Endometrial microvascular endothelial cells (primary cell): ENCODE data around the gene TP53I13. TPM values are rescaled to one million over a fixed set of nuclear protein-coding genes. Genes with fewer than 3 reads are reported as not detected.

ENCODE experiments used
- in situ Hi-C: cut with HindIII; loops from 2 replicates; pipeline ENCODE4 v1.10.0; 2017; ENCODE audit warnings: low sequenced_read_pairs, low pct_unique_long_range_greater_than_20kb; ENCODE audit errors: inconsistent ontology term
- total RNA-seq: library from RNA; depleted of rRNA; stranded (reverse); fragments of >200 nt; gene quantifications from one replicate; pipeline ENCODE4 v1.2.3, GENCODE V29; 2015; ENCODE audit errors: inconsistent ontology term

The TP53I13 gene
- total RNA-seq, 1 donor from 2014 or later, result 23.3 TPM

DNA sequence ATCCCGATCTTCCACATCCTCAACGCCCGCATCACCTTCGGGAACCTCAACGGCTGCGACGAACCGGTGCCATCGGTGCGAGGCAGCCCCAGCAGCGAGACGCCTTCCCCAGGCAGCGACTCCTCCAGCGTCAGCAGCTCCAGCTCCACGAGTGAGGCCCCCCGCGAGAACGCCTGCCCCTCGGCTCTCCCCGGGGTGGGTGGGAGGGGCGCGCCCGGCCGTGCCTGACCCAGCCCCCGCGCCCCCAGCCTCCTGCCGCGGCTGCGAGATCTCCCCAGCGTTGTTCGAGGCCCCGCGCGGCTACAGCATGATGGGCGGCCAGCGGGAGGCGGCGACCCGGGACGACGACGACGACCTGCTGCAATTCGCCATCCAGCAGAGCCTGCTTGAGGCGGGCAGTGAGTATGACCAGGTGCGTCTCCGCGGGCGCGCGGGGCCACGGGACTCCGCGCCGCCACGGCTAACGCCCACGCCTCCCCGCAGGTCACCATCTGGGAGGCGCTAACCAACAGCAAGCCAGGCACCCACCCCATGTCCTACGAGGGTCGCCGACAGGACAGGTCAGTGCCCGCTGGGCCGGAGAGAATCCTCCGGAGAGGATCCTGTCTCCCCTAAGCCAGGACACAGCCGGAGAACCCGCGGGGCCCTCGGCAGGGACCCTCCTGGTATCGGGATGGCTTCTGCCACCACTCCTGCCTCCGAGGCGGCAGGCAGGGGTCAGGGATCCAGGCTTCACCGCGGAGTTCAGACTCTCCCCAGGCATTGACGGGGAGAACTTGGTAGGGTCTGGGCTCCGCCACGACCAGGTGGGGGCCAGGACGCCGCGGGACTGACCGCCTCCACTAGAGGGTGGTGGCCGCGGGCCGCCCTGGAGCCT, 44.1 kb downstream of the TP53I13 start:
- in situ Hi-C loops, result no loop called here

DNA sequence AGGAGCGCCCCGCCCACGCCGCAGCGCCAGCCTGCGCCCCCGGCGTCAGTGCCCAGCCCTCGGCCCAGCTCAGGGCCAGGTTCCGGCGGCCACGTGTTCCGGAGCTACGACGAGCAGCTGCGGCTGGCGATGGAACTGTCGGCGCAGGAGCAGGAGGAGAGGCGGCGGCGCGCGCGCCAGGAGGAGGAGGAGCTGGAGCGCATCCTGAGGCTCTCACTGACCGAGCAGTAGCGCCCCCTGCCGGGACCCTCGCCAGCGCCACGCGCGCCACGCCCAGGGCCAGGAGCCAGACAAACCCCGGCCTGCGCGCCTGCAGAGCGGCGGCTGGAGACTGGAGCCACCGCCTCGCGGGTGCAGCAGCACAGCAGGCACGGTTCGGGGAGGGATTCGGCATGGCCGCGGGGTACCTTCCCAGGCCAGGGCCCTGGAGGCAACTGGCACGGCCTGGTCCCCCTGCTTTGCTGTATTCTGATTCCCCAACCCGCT, 44.9 kb downstream of the TP53I13 start:
- in situ Hi-C loops, result no loop called here

DNA sequence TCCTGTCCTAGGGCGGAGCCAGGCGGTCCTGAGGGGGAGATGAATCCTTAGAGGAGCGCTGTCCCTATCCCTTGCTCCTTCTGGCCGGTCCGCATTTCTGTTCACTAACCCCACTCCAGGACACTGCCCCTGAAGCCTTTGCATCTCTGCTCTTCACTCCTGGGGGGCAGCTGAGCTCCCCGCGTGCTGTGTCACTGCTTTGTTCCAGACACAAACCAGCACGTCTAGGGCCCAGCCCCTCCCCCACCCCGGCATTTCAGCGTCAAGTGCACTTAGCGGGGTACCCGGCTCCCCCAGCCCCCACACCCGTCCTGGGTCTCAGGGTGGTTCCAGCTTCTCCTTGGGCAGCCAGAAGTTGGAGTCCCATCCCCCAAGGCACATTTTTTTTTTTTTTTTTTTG, 45.4 kb downstream of the TP53I13 start:
- in situ Hi-C loops, result no loop called here

DNA sequence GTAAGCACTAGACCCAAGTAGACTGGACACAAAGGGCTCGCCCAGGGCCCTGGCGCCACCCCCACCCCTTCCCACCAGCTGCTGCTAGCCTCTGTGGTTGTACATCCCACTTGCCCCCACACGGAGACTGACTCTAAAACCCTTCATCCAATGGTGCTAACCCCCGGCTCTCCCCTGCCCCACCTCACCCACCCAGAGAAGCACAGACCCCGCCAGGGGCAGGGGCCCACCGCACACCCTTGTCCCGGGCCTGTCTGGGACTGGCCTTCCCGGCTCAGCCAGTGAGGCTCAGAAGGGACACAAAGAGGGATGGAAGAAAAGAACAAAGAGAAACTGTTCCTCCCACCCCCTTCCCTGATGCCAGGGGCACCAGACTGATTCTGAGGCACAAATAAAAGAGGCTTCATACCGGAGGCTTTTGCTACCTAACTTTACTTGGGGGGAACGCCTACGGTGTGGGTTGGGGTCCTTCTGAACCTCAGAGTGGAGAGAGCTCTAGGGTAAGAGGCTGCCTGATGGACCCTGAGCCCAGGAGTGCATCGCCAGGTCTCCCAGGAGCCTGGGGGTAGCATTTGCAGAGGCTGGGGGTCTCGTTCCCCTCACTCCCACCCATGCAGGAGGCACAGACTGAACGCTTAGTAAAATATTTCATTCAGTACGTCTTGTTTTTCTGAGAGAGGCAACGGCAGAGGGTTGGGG, 46.0 kb downstream of the TP53I13 start:
- in situ Hi-C loops, result no loop called here

DNA sequence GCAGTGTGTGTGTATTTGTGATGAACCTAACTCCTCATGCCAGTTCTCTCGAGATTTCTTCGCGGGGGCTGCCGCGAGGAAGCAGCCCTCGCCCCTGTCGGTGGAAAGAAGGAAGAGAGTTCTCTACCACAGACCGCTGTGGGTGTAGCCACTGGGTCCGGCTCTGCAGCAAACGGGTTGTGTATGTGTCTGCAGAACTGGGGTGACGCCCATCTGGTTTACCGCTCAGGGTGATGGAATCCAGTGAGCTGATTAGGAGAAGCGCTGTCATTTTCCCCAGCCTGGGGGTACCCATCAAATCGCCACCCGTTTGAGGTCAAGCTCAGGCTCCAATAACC, 46.5 kb downstream of the TP53I13 start:
- in situ Hi-C loops, result no loop called here

DNA sequence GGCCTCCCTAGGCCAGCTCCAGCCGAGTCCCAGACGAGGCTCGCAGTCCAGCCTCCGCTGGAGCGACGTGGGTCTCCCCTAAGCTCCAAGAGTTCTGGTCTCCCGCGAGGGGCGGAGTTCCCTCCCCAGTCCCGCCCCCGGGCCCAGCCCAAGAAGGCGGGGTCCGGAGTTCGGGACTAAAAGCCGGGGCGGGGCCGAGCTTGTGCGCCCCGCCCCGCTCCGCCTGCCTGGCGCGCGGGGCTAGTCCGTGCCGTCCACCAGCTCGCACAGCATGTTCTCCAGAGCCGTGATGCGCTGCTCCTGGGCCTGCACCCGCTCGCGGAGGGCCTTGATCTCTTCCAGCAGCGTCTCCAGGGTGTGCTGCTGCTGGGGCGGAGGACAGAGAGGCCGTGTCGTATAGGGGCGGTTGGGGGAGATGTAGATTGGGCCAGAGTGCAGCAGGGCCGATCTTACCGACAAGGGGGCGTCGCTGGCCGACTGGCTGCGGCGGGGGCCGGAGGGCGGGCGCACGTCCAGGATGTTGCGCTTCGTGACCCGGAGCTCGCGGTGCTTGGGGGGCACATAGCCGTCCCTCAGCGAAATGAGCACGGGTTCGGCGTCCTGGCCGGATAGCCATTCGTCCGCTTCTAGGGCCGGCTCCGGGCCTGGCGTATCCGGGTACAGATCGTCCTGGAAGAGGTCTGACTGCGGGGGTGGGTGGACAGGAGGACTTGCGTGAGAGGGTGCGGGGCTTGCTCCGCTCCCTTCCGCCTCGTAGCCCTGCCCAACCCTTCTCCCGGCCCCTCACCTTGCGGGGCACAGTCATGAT, 47.2 kb downstream of the TP53I13 start:
- in situ Hi-C loops, result no loop called here

DNA sequence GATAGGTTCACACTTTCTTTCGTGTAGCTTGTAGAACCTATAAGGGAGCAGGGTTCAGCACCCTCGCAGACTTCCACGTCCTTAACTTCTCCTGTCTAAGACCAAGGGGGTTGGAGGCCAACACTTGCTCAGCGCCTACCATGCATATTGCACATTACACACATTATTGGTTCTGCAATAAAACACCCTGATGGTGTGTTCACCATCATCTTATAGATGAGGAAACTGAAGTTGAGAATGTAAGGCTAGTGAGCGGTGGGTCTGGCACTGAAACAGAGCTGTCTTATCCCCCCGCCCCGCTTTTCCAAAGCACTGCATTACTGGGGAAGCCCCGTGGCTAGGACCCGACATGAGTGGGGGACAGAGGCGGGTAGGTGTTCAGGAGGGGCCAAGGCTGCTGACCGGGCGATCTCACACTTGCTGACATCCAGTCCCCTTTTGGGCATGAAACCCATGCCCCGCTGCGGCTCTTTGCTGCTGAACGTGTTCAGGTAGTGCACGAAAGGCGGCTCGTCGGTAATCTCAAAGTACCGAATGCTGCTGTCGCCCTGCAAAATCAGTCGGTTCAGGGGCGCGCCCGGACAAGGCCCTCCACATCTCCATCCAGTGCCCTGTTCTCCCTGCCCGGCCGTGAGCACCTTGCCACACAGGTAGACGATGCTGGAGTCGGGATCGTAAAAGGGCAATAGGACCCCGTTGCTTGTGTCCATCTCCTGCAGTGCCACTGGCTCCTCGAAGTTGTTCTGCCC, 48.0 kb downstream of the TP53I13 start:
- in situ Hi-C loops, result no loop called here

DNA sequence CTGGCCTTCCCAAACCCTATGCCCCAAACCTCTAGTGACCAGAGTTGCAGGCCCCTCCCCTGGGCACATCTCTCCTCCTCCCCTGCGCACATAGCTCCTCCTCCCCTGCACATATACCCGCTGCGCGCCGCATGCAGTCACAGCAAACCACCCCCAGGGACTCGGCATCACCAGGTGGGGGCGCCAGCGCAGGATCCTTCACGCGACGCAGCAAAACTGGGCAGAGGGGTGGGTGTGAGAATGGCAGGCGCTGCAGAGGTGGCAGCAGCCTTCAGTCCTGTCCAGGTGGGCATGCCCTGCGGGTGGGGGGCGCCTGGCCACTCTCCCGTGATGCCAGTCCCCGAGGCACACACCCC, 48.6 kb downstream of the TP53I13 start:
- in situ Hi-C loops, result no loop called here

DNA sequence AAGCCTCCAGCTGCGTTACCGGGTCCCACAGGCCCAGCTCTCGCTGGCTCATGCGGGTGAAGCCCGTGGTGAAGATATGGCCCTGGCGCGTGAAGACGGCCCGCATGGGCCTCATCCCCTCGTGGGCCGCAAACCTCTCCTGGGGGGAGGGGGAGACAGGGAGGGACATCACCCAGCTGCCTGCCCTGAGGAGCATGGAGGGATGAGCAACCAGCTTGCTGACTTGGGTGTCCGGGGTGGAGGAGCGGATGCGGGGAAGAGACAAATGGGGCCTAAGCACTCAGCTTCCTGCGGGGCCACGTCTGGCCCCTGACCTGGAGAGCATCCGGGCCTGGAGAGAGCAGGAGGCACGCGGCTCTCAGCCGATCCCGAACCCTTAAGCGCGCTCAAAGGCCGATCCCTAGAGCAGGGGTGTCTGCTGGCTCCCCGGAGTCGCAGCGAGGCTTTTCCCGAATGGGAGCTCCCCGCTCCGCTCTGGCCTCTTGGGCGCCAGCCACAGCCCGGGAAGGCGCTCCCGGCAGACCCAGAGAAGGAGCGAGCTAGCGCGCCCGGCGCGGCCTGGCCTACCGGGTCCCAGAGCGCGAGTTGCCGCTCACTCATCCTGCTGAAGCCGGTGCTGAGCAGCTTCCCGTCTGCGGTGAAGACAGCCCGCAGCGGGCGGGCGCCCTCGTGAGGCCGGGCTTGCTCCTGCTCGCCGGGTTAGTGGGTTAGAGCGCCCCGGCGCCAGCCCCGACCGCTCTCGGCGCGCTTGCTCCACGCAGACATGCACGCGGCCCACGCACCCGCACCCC, 49.2 kb downstream of the TP53I13 start:
- in situ Hi-C loops, result no loop called here

DNA sequence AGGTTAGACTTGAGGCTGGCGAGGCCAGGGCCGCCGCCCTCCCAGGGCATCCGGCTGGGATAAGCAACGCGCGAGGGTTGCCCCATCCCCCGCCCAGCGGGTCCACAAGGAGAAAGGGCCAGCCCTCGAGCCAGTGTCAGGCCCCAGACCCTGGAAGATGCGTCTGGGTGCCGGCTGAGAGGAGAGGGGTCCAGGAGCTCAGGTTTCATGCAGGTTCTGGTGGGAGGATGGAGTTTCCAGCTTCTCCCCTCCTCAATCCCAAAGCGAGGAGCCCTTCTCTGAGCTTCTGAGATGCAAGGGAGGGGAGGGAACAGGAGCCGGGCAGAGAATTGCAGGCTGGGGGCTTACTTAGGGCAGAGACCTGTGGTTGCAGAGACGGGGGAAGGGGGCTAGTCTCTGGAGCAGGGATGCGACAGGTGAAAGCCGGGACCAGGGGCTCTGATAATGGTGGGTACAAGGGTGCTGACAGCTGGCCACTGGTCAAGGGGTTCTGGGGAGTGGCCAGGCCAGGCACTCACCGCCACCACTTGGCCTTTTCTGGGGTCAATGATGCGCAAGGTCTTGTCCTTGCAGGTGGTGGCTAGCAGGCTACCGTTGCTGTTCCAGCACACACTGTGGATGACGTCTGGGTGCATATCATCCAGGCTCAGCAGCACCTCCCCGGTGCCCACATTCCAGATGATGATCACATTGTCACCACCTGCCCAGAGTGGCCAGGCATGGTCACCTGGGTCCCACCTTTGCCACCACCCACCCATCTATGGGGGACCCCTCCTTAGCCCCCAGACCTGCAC, 50.0 kb downstream of the TP53I13 start:
- in situ Hi-C loops, result no loop called here

DNA sequence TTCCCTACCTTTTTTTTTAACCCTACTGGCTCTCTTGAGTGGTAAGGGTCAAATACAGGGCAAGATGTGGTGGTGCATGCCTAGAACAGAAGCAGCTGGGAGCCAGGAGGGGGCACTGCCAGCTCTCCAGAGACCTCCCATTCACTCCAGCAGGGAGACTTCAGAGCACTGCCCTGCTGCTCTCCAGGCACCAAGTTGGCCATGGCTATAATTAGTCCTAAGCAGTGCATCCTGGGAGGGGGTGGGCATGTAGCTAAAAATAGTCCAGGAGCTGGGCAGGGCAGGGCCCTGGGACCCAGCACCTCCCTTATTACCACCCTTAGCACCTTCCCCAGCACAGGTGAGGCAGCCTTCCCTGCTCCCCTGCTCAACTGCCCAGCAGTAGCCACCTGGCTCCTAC, 50.8 kb downstream of the TP53I13 start:
- in situ Hi-C loops, result no loop called here

DNA sequence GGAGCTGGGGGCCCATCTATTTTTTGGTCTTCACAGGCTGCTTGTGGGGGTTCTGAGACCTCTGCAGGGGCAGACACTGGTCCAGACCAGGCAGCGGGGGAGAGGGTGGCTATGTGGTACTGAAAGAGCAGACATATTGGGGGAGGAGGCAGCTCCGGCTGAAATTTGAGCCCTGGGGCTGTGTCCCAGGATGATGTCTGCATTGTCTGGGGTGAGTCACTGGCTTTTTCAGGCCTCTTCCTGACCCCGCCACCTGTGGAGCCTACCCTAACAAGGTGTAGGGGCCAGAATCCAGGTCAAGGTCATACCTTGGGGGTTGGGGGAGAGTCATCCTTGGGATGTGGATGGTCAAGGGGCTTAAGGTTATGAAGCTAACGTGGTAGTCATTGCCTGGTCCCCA, 51.8 kb downstream of the TP53I13 start:
- in situ Hi-C loops, result no loop called here

DNA sequence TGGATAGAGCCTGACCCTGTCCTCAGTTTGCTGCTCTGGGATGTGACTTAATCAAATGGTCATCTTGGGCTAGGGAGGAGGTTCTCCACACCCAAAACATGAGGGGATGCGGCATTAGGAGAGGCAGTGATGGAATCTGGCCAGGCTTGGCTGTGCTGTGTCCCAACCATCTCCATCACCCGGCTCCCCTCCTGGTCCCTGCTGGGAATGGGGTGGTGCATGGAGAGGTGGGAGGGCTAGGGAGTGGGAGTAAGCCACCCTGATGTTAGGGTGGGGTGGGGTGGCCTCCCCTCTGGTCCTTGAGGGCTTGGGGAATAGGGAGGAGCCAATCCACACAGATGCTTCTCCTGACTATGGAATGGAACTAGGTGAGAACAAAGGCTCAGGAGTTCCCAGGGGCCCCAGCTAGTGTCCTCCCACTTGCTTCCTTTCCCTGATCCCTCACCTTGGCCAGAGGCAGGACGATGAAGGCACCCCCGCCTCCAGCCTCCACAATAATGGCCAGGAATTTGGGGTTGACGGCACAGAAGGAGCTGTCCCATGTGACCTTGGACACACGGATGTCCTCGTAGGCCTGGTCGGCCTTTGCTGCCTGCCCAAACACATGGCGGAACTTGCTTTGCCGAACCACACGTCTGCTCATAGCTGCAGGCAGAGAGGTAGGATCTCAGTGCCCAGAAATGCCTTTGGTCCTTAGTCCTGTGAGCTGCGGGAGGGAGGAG, 52.4 kb downstream of the TP53I13 start:
- in situ Hi-C loops, result no loop called here

DNA sequence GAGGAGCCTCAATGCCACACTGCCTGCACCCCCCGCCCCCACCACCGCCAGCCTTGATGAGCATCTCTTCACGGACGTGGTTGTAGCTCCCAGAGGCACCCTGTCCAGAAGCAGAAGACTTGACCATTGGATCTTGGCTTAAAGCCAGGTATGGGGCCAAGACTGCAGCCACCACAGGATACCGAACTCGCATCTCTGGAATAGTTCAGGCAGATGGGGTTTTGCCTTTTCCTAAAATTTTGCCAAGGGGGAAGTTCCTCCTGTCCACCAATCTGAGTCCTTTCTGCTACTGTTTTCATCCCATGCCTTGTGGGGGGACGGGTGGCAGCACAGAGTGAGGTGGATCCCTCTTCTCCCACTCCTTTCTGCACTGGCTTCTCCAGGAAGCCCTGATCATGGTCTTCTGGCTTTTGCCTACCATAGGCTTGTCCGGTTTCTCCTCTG, 53.3 kb downstream of the TP53I13 start:
- in situ Hi-C loops, result no loop called here
